ENCODE measurements around the gene SORBS1.

GRCh38 chr10:95429639-95430038, 131.5 kb downstream of the SORBS1 start:
- TF ChIP-seq CTCF (conservative IDR thresholded peaks at IDR 0.05) (no peak), ZFX (IDR thresholded peaks at IDR 0.05) (no peak)

Measured in C4-2B (cell line).